NAMALWA (cell line): ENCODE data around the gene SDCCAG8.

Experiments used
- DNase-seq: peaks from one replicate; pipeline ENCODE4 v3.0.0-alpha.2; 2015; ENCODE audit warnings: low spot score

The SDCCAG8 gene

GRCh38 chr1:243254233-243254926 lies 1.5 kb upstream of the SDCCAG8 start:
- DNase-seq = peak; percentile 76

GRCh38 chr1:243254927-243255790 lies 682 bp upstream of the SDCCAG8 start, which contains the start of gene CEP170:
TSS of gene CEP170 (minus strand) at chr1:243255281. CDS start at chr1:243225280, 30,001 bp downstream.
- DNase-seq = peak; percentile 99

DNA sequence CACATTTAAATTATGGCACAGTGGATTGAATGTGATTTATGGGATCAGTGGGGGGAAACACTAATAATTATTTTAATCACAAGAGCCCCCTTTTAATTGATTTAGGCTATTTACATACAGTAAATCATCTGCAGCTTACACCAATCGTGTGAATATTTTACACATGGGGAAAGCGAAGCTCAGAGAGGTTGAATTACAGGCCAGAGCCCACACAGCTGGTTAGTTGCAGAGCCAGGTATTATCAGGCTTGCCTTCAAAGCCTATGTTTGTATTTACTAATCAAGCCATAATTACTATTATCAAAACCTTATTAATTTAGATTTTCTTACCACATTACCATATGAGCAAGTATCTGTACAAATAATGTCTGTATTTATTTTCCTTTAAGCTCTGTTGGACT lies 749 bp downstream of the SDCCAG8 start:
- peak; percentile 26 for DNase-seq

DNA sequence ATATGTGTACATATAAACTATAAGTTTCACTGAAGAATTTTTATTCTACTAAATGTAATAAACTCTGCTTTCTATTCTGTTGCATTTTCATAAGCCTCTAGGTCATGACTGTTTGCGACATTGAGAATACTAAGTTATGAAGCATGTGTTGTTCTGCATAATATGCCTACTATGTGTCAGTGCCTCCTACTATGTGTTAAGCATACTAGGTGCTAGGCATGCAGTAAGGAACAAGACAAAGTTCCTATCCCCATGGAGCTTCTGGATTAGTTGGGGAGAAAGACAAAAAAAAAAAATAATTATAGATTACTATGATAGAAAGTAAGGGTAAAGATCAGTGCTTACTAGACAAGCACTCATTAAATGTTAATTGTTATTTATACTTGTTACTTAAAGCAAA lies 1.3 kb downstream of the SDCCAG8 start:
- DNase-seq = no peak

- no peak for DNase-seq
Measured at GRCh38 chr1:243258731-243259130, 2.9 kb downstream of the SDCCAG8 start.

DNA sequence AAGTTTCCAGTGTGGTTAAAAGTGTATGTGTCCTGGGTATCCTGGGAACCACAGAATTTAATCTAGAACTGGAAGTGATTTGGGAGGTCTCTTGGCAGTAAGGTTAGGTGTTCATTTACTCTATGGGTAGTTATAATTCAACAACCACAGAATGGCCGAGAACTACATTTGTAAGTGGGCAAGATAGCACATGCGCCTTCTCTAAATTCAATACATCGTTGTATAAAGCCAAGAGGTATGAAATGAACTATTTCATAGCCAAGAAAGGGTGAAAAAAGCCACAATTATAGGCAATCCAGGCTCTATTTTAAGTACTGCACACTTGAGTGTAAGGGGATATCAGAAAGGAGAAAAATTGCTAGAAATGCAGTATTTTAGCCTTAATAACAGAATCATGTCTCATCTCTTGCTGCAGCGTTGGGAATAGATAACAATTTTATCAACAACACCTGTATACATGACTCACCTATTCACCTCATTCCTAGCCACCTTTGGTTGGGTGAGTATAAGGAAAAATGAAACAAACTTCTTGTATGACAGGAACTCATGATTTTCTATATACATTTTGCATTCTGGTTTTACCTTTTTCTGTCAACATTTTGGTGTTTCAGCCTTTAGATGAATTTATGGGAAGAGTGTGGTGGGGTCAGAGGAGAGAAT lies 4.5 kb downstream of the SDCCAG8 start:
- no peak for DNase-seq

- no peak for DNase-seq
Measured at GRCh38 chr1:243261390-243261789, 5.5 kb downstream of the SDCCAG8 start.

DNA sequence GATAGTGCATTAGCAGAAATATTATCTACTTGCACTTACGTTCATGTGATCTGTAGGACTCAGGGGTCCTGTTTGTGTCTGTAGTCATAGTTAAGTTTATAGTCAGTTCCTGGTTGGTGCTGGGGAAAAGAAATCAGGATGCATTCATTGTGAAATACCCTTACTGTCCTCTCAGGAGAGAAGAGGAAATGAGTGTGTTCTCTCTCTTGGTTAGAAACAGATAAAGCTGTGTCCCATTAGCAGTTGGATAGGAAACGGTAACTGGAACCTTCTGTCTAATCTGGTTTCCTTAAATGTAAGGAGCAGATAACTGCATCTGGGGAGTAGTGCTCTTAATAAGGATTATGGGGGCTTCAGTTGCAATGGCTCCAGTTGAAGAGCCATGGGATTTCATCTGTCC lies 8.9 kb downstream of the SDCCAG8 start:
- no peak for DNase-seq

GRCh38 chr1:243266231-243266630 lies 10.4 kb downstream of the SDCCAG8 start:
- no peak for DNase-seq

GRCh38 chr1:243267471-243267880 lies 11.6 kb downstream of the SDCCAG8 start:
- DNase-seq = no peak

DNA sequence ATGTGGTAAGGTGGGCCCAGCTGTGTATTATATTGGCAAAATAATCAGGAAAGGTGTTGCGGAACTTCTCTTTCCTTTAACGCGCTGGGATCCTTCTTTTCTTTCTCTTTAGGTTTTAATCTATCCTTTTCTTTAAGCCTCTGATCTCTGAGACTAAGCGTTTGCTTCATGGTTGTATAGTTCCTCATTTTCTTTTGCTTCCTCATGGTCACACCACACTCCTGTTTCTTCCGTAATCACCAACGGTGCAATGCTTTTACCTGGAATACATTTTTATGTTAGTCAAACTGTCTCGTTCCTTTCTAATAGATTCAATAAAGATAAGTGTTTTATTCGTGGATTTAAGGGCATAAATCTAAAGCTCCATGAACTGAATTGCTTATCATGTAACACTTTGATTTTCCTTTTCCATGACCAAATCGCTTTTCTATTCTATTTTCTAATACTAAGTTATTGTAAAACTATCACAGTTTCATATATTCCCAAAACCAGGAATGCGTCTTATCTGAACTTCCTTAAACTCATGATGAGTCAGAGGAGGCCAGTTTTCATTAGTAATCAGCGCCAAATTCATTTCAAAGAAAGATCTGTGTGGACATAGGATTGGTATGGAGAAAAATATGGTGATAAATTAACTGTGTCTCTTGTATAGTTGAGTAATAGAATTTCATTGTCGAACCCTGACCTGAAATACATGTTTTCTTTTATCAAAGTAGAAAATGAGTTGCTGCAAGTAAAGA lies 12.2 kb downstream of the SDCCAG8 start:
- no peak for DNase-seq

GRCh38 chr1:243268751-243269460 lies 13.1 kb downstream of the SDCCAG8 start:
- DNase-seq = peak; percentile 32

DNA sequence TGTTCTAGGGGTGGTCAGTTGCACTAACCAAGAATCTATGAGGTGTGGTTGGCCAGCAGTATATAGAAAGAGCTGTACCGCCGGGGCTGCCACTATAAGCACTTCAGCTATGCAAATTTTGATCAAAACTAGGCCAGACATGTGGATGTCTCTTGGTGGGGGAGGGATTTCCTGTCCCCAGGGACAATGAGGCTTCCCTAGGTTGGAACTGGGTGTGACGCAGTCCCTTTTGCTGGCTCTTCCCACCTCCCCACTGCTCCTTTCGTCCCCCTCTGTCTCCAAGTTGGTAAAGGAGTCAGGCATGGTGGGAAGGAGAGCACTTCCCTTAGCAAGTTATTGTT lies 13.6 kb downstream of the SDCCAG8 start:
- peak; percentile 50 for DNase-seq

GRCh38 chr1:243270097-243270864 lies 14.4 kb downstream of the SDCCAG8 start:
- DNase-seq = no peak

GRCh38 chr1:243271996-243272395 lies 16.2 kb downstream of the SDCCAG8 start:
- no peak for DNase-seq

DNA sequence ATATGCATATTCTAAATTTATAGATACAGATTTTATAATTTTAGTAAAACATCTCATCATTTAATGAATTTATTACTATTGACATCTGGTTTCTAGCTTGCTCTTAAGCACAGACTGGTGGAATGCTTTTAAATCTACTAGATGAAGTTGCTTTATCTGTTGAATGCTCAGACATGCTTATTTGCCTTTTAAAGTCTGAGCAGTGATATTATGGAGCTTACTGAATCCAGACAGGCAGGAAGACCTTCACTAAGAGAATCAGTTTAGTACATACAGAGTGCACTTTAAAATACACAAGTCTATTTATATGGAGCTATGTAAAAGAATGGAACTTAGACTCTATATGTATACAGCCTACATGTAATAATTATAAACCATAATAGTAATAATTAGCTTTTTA lies 16.6 kb downstream of the SDCCAG8 start:
- no peak for DNase-seq

DNA sequence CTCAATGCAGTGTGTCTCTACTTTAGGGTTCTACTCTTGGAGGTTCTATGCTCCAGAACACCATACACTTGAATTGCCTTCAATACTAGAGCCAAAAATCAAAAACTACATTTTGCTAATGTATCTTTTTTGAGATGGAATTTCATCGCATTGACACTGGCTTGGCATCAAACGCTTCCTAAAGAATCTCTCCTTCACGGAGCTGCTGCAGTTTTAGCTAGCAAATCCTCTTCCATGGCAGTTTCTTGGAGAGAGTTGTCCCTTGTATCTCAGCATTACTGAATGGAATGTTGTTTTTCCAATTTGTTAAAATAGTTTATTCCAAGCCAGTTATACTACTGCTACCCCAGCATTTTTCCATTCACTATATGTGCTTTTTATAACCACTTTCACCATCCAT lies 17.7 kb downstream of the SDCCAG8 start:
- DNase-seq = no peak

- DNase-seq = no peak
Measured at GRCh38 chr1:243273945-243274344, 18.1 kb downstream of the SDCCAG8 start.

- no peak for DNase-seq
Measured at GRCh38 chr1:243275316-243275715, 19.5 kb downstream of the SDCCAG8 start.

DNA sequence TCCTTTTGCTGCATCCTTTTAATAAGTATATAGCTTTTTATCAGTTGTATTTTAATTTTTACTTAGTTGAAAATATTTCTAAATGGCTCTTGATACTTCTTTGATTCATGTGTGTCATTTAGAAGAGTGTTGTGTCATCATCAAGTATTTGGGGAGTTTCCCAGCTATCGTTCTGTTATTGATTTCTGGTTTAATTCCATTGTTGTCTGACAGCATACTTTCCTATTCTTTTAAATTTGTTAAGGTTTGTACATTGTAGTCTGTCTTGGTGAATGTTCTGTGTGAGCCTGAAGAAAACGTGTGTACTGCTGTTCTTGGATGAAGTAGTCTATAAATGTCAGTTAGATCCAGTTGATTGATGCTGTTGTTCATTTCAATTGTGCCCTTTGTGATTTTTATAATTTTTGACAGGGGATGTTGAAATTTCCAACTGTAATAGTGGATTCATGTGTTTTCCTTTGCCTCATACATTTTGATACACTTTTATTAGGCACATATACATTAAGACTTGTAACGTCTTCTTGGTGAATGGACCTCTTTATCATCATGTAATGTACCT lies 24.8 kb downstream of the SDCCAG8 start:
- DNase-seq = no peak
